Activated naive CD4-positive, alpha-beta T cell (primary cell): ENCODE measurements around the gene GOLGA6C.
"Not testable (repeated sequence)": the region's sequence is repeated elsewhere in the genome, so short reads cannot be mapped to it uniquely, and the experiment has no call there.

Experiments used
- DNase-seq, 4 experiments: peaks; one replicate each; lab custom pipeline; 2025; lab: John Stamatoyannopoulos, UW

Gene GOLGA6C

GRCh38 chr15:75258034-75258433 lies at the start of gene GOLGA6C:
Gene GOLGA6C (plus strand): TSS chr15:75258334. CDS start chr15:75258599, 265 bp downstream.
- not testable (repeated sequence) for DNase-seq

DNA sequence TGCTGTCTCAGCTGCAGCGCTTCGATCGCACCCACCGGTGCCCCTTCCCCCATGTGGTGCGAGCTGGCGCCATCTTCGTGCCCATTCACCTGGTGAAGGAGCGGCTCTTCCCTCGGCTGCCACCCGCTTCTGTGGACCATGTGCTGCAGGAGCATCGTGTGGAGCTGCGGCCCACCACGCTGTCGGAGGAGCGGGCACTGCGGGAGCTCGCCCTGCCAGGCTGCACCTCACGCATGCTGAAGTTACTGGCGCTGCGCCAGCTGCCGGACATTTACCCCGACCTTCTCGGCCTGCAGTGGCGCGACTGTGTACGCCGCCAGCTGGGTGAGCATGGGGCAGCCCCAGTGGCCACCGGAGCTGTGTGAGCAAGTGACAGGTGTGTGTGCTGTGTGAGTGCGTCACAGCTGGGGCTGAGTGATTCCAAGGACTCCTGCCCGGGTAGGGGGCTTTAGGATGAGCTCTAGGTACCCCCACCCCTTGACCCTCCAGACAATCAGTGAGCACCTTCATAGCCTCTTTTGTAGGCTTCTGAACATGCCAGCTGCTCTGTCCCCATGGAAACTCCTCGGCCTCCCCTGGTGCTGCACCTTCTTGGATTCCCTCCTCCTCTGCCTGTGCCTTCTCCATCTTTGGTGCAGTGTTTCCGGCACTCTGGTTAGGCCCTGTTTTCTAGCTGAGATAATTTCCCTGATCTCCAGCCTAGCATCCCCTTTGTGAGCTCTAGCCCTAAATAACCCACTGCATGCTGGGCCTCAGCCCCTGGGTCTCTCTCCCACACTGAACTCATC lies 49.4 kb upstream of the GOLGA6C start:
- DNase-seq = no peak

- DNase-seq = no peak
Measured at GRCh38 chr15:75209289-75209676, 48.9 kb upstream of the GOLGA6C start.

GRCh38 chr15:75210811-75211230 lies 47.3 kb upstream of the GOLGA6C start:
- DNase-seq = no peak

- DNase-seq = no peak
Measured at GRCh38 chr15:75211436-75212199, 46.5 kb upstream of the GOLGA6C start.

- no peak for DNase-seq
Measured at GRCh38 chr15:75212200-75212858, 45.8 kb upstream of the GOLGA6C start.

GRCh38 chr15:75213212-75213767 lies 44.8 kb upstream of the GOLGA6C start:
- DNase-seq = no peak

DNA sequence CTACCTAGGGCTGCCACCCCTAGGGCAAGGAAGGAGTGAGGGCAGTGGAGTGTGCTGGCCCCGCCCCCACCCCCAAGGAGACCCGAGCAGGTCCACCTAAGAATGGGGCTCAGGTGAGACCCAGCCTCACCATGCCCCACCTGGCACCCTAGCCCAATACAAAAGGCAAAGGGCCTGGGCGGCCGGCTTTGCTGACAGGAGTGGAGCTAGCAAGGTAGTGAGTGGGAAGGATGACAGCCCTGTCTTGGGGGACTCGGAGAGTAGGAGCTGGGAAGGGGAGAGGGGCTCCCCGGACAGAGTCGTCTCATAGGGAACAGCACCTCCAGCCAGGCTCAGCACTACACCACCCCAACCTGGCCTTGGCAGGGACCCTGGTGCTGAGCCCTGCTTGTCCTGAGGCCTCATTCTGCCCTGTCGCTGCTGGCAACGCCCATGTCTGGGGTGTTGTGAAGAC lies 44.3 kb upstream of the GOLGA6C start:
- no peak for DNase-seq

GRCh38 chr15:75214293-75215096 lies 43.6 kb upstream of the GOLGA6C start:
- DNase-seq = no peak

DNA sequence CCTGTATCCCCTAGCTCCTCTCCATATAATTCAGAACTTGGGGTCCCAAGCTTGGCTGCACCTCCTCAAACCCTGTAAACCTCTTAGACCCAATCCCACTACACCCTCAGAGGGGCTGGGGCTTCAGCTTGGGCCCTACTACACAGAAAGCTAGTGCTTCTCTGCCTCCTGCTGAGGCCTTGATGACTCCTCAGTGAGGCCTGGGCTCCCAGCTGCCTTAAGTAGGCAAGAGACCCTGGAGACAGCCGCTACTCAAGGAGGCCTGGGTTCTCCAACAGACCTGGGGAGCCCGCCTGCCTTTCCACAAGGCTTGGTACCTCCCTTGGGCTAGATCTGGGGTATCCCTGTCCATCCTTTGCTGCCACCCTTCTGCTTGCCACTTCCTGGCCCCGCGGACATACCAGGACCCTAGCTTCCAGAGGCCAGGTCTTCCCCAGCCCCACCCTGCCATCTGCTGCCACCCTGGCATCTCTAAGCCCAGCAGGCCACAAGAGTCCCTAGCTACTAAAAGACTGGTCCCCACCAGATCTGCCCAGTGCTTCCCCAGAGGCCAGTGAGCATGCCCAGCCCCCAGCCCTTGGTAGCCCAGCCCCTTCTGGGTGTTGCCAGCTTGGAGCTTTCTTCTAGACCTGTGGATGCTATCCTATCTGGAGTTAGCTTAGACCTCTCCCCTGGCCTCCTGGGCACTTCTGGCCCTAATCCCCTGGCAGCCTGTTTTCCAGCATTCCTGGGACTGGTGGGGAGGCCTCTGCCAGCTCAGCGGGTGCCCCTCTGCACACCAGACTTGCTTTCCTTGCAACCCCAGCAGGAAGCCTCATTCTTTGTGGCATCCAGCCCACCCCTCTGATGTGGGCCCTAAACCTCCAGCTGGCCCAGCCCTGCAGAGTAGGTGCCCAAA lies 42.8 kb upstream of the GOLGA6C start:
- DNase-seq = no peak

GRCh38 chr15:75217012-75217411 lies 41.1 kb upstream of the GOLGA6C start:
- DNase-seq = no peak

- not testable (repeated sequence) for DNase-seq
Measured at GRCh38 chr15:75217574-75217973, 40.6 kb upstream of the GOLGA6C start.

GRCh38 chr15:75219507-75219929 lies 38.6 kb upstream of the GOLGA6C start:
- DNase-seq = not testable (repeated sequence)

GRCh38 chr15:75223688-75224087 lies 34.4 kb upstream of the GOLGA6C start:
- no peak for DNase-seq

DNA sequence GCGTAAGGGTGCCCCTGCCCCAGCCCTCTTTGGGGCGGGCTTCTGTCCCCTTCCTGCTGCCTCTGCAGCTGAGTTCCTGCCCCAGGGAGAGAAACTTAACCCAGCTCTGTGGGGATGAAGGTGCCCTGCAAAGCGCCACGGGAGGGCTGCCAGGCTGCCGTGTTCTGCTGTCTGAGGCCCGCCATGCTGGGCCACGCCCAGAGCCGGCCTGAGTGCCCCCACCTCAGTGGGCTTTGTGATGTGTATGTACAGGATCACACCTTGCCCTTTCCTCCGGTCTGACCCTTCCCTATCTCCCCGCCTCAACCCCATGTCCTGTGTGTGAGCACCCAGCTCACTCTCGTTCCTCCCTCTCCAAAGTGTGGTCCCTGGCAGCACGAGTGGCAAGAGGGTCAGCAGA lies 33.9 kb upstream of the GOLGA6C start:
- DNase-seq = no peak

DNA sequence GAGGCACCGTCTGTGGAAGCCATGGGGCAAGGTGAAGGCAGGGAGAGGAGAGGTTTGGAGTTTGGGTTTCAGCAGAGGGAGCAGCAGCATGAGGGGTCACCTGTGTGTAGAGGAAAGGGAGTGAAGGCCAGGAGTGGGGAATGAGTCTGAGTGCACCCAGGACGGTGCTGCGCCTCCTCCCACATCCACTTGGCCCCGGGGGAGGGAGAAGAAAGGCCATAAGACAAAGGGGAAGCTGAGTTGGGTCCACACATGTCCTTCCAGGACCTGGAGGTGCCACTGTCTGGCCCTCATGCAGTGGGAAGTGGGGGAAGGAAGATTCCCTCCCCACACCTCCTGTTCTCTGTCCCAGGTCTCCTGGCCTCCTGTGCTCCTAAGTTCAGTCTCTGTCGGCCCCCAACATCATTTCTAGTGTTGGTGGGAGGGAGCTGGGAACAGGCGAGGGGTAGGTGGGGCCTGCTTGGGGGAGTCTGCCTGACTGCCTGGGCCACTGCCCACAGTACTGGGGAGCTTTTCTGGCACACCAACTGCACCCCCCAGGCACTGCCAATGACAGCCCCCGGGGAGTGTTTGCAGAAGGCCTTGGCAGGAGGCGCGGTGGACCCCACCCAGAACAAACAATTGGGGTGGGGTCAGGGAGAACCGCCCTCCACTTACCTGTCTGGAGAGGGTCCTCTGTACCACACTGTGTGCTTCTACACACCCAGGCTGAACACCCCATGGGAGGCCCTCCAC lies 32.9 kb upstream of the GOLGA6C start:
- not testable (repeated sequence) for DNase-seq

DNA sequence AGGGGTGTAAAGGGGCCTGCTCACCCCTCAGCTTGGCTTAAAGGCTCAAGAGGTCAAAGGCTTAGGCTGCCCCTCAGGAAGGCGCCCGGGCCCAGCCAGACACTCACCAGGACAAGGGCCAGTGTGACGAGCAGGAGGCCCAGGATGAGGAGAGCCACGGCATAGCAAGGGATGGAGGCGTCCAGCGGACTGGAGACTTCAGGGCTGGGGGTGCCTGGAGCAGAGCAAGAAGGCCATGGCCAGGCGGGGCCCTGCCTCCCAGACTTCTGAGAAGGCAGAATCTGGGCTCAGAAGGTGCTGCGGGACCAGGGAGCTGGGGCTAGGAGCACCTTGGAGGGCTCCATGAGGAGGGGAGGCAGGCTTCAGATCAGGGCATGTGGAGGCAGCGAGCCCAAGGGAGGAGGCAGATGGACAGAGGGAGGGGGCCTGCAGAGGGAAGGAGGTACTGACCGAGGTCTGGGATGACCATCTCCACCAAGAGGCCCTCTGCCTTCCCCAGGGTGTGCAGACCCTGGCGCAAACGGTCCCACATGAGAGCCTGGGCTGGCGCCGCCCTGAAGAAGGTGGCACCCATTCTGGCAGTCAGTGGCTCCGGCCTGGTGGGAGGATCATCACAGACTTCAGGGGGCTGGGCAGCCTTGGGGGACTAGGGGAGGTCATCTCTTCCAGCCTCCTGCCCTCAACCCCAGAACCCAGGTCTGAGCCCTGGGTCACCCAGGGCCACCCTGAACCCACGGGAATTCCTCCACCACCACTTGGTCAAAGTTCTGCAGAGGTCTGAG lies 32.0 kb upstream of the GOLGA6C start:
- DNase-seq = no peak

GRCh38 chr15:75227112-75227511 lies 31.0 kb upstream of the GOLGA6C start:
- not testable (repeated sequence) for DNase-seq
